PC-9 (cell line): ENCODE results near the gene ZNF18. TPM values are rescaled to one million over a fixed set of nuclear protein-coding genes. Genes with fewer than 3 reads are reported as not detected.

Experiments used
- BruUV-seq: library from RNA; stranded (reverse); fragments of 400-500 nt; replicated peaks from 2 replicates; lab custom pipeline; 2021; lab: Mats Ljungman, UMichigan
- CTCF ChIA-PET: fragments of 300-600 bp; sonication (Branson Sonifier 250); formaldehyde crosslinking; loops from one replicate; lab custom pipeline; 2022; ENCODE audit warnings: antibody characterized with exemption; lab: Charles Lee
- POLR2A ChIA-PET: fragments of 300-600 bp; sonication (Branson Sonifier 250); formaldehyde crosslinking; loops from one replicate; lab custom pipeline; 2022; ENCODE audit warnings: antibody characterized with exemption; ENCODE audit not compliant: unreplicated experiment; lab: Charles Lee
- DNase-seq, 2 experiments: peaks; one replicate each; pipeline versions ENCODE4 v3.0.0 to v3.0.0-alpha.2; 2015 to 2022; ENCODE audit warnings: mixed read lengths in 1 of 2
- H2AFZ ChIP-seq: fragments of 200-600 bp; sonication (generic); 2 replicates; pipeline ENCODE4 v1.8.1; 2017; ENCODE audit warnings: antibody characterized with exemption
- H3F3A ChIP-seq: fragments of 200-600 bp; sonication (generic); 2 replicates; pipeline ENCODE4 v1.8.1; 2017; ENCODE audit warnings: antibody characterized with exemption, mild to moderate bottlenecking, low read depth; ENCODE audit not compliant: insufficient read depth
- H3K27ac ChIP-seq: fragments of 200-600 bp; sonication (generic); 2 replicates; pipeline ENCODE4 v1.6.1; 2016; ENCODE audit warnings: mixed run types
- H3K27me3 ChIP-seq: fragments of 200-600 bp; sonication (generic); 2 replicates; pipeline ENCODE4 v1.6.1; 2016; ENCODE audit warnings: low read depth, mixed run types; ENCODE audit not compliant: insufficient read depth
- H3K36me3 ChIP-seq: fragments of 200-600 bp; sonication (generic); 2 replicates; pipeline ENCODE4 v1.6.1; 2016; ENCODE audit warnings: low read depth, mixed run types
- H3K4me1 ChIP-seq: fragments of 200-600 bp; sonication (generic); replicated peaks from 2 replicates; pipeline ENCODE4 v1.6.1; 2016; ENCODE audit warnings: mixed run types; ENCODE audit not compliant: insufficient read depth
- H3K4me2 ChIP-seq: fragments of 200-600 bp; sonication (generic); 2 replicates; pipeline ENCODE4 v1.6.1; 2017; ENCODE audit warnings: mixed run types
- H3K4me3 ChIP-seq: fragments of 200-600 bp; sonication (generic); 2 replicates; pipeline ENCODE4 v1.6.1; 2016; ENCODE audit warnings: mixed run types
- H3K79me2 ChIP-seq: fragments of 200-600 bp; sonication (generic); 2 replicates; pipeline ENCODE4 v1.6.1; 2017; ENCODE audit warnings: low read depth, mixed run types
- H3K9me2 ChIP-seq: fragments of 200-600 bp; sonication (generic); 2 replicates; pipeline ENCODE4 v1.8.1; 2017; ENCODE audit warnings: mild to moderate bottlenecking; ENCODE audit not compliant: insufficient read depth
- H3K9me3 ChIP-seq: fragments of 200-600 bp; sonication (generic); 2 replicates; pipeline ENCODE4 v1.8.1; 2016; ENCODE audit warnings: low read depth; ENCODE audit not compliant: insufficient read depth
- H4K20me1 ChIP-seq: fragments of 200-600 bp; sonication (generic); 2 replicates; pipeline ENCODE4 v1.8.1; 2017; ENCODE audit not compliant: insufficient read depth
- intact Hi-C: fragments of 100-400 bp; cut with micrococcal nuclease; formaldehyde crosslinking; loops from one replicate; pipeline ENCODE4 v1.10.0; 2022; ENCODE audit not compliant: unreplicated experiment
- total RNA-seq: library from RNA; stranded (reverse); gene quantifications from 2 replicates; pipeline ENCODE4 v1.2.3, GENCODE V29; 2021
- TF ChIP-seq, protein P1 (sequence below): fragments of 200-600 bp; sonication (generic); conservative IDR thresholded peaks from 2 replicates; pipeline ENCODE4 v1.6.1; 2017; ENCODE audit warnings: mixed run types, antibody characterized with exemption, mild to moderate bottlenecking, moderate library complexity

Gene ZNF18
- total RNA-seq, 1 experiment from 2014 or later: 6.3 TPM

DNA sequence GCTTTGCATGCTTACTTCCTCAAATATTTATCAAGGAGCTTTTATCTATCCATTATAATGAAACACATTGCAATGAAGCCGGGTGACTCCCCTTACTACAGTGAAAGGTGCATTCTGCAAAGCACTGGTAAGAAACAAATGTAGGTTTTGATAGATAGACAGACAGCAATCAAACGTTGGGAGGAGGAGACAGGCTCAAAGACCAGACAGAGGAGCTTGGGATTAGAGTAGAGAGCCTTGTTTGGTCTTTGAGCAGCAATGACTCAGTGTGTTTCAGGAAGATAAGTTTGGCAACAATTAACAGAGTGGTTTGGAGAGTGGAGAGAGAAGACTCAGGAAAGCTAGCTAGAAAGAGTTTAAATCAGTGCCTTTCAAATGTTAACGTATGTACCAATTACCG is 68.8 kb downstream of the ZNF18 start:
- H3F3A ChIP-seq: no peaks in the 10 kb centered on the region
- no peaks in the 10 kb centered on the region for H3K9me2 ChIP-seq
- H2AFZ ChIP-seq: no peak overlapping the region
- ChIA-PET CTCF (no interaction called here), POLR2A (no interaction called here)
- BruUV-seq: no TSS peak
- peaks cover 78% of the 10 kb centered on the region for H3K27me3 ChIP-seq
- no peaks in the 10 kb centered on the region for H3K36me3 ChIP-seq
- H3K27ac ChIP-seq: no peak overlapping the region
- intact Hi-C loops: no loop called here
- H3K4me1 ChIP-seq: no peaks in the 10 kb centered on the region
- H4K20me1 ChIP-seq: no peaks in the 10 kb centered on the region
- no peaks in the 10 kb centered on the region for H3K9me3 ChIP-seq
- DNase-seq: no peak
- TF ChIP-seq, protein P1, sequence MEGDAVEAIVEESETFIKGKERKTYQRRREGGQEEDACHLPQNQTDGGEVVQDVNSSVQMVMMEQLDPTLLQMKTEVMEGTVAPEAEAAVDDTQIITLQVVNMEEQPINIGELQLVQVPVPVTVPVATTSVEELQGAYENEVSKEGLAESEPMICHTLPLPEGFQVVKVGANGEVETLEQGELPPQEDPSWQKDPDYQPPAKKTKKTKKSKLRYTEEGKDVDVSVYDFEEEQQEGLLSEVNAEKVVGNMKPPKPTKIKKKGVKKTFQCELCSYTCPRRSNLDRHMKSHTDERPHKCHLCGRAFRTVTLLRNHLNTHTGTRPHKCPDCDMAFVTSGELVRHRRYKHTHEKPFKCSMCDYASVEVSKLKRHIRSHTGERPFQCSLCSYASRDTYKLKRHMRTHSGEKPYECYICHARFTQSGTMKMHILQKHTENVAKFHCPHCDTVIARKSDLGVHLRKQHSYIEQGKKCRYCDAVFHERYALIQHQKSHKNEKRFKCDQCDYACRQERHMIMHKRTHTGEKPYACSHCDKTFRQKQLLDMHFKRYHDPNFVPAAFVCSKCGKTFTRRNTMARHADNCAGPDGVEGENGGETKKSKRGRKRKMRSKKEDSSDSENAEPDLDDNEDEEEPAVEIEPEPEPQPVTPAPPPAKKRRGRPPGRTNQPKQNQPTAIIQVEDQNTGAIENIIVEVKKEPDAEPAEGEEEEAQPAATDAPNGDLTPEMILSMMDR: no peak
- H3K4me3 ChIP-seq: no peak overlapping the region
- H3K4me2 ChIP-seq: no peak overlapping the region
- no peaks in the 10 kb centered on the region for H3K79me2 ChIP-seq

Other genes with a start within 250 kb of the ZNF18 start
- gene MAP2K4, start 23.4 kb upstream of the ZNF18 start, total RNA-seq: 37.1 and 44.3 TPM in 2 replicates